ENCODE measurements around the gene MTHFSD.
A peak's percentile ranks its signal among the peaks of the same experiment; 100 is the strongest.

The MTHFSD gene

GRCh38 chr16:86569701-86570447 is 14.8 kb upstream of the MTHFSD start:
- no peak for DNase-seq

- DNase-seq = no peak
Measured at GRCh38 chr16:86568677-86569623, 13.9 kb upstream of the MTHFSD start.

GRCh38 chr16:86567701-86568581 is 12.9 kb upstream of the MTHFSD start:
- peak; percentile 59 for DNase-seq

- peak; percentile 66 for DNase-seq
Measured at GRCh38 chr16:86566966-86567700, 12.1 kb upstream of the MTHFSD start.

- peak; percentile 95 for DNase-seq
Measured at GRCh38 chr16:86566601-86566965, 11.5 kb upstream of the MTHFSD start, which contains the start of gene FOXC2. TSS of gene FOXC2 (plus strand) at chr16:86566829. CDS start at chr16:86567336, 507 bp downstream.

GRCh38 chr16:86565644-86566511 is 10.8 kb upstream of the MTHFSD start:
- DNase-seq = peak; percentile 35

- no peak for DNase-seq
Measured at GRCh38 chr16:86565181-86565631, 10.2 kb upstream of the MTHFSD start.

GRCh38 chr16:86563469-86564345 is 8.7 kb upstream of the MTHFSD start:
- peak; percentile 89 for DNase-seq

- DNase-seq = no peak
Measured at GRCh38 chr16:86562356-86562755, 7.3 kb upstream of the MTHFSD start.

GRCh38 chr16:86559802-86560305 is 4.8 kb upstream of the MTHFSD start:
- no peak for DNase-seq

- DNase-seq = no peak
Measured at GRCh38 chr16:86558355-86559193, 3.5 kb upstream of the MTHFSD start.

GRCh38 chr16:86557587-86557986 is 2.6 kb upstream of the MTHFSD start:
- DNase-seq = no peak

- DNase-seq = no peak
Measured at GRCh38 chr16:86556576-86556975, 1.5 kb upstream of the MTHFSD start.

GRCh38 chr16:86555704-86556075 is 655 bp upstream of the MTHFSD start:
- no peak for DNase-seq

GRCh38 chr16:86554599-86554916 is 477 bp downstream of the MTHFSD start:
- no peak for DNase-seq

- DNase-seq = no peak
Measured at GRCh38 chr16:86553356-86553755, 1.7 kb downstream of the MTHFSD start.

GRCh38 chr16:86550281-86550680 is 4.8 kb downstream of the MTHFSD start:
- no peak for DNase-seq

- no peak for DNase-seq
Measured at GRCh38 chr16:86549893-86550190, 5.2 kb downstream of the MTHFSD start.
